GM18511 (cell line): Measurements from ENCODE around the gene MRPL40.
A peak's percentile ranks its signal among the peaks of the same experiment; 100 is the strongest.
"Not testable (repeated sequence)": the region's sequence is repeated elsewhere in the genome, so short reads cannot be mapped to it uniquely, and the experiment has no call there.

Source experiments
- ATAC-seq: cut with Tn5 transposase; IDR thresholded peaks from one replicate; pipeline ENCODE4 v1.9.1; 2021; ENCODE audit warnings: mild to moderate bottlenecking, moderate library complexity; ENCODE audit not compliant: unreplicated experiment

MRPL40 gene

GRCh38 chr22:19438298-19438697, 6.0 kb downstream of the MRPL40 start:
- ATAC-seq: no peak

- ATAC-seq: no peak
Measured at GRCh38 chr22:19440411-19441195, 8.3 kb downstream of the MRPL40 start.

- no peak for ATAC-seq
Measured at GRCh38 chr22:19442166-19442565, 9.8 kb downstream of the MRPL40 start.

GRCh38 chr22:19443544-19444211, 11.3 kb downstream of the MRPL40 start:
- ATAC-seq: no peak

GRCh38 chr22:19445279-19445982, 13.1 kb downstream of the MRPL40 start:
- ATAC-seq: not testable (repeated sequence)

GRCh38 chr22:19446603-19447329, 14.4 kb downstream of the MRPL40 start:
- no peak for ATAC-seq

GRCh38 chr22:19447330-19448075, 15.2 kb downstream of the MRPL40 start, which contains the start of gene C22orf39:
TSS of gene C22orf39 (minus strand) at chr22:19447711. CDS start at chr22:19447688, 23 bp downstream.
- peak; percentile 90 for ATAC-seq

- ATAC-seq: peak; percentile 50
Measured at GRCh38 chr22:19448076-19448607, 15.8 kb downstream of the MRPL40 start.

- no peak for ATAC-seq
Measured at GRCh38 chr22:19448739-19449421, 16.5 kb downstream of the MRPL40 start.

- no peak for ATAC-seq
Measured at GRCh38 chr22:19449422-19449767, 17.1 kb downstream of the MRPL40 start.

- ATAC-seq: no peak
Measured at GRCh38 chr22:19450363-19451175, 18.2 kb downstream of the MRPL40 start.

GRCh38 chr22:19451570-19451969, 19.2 kb downstream of the MRPL40 start:
- no peak for ATAC-seq

- no peak for ATAC-seq
Measured at GRCh38 chr22:19453718-19454117, 21.4 kb downstream of the MRPL40 start.

- no peak for ATAC-seq
Measured at GRCh38 chr22:19454156-19454555, 21.8 kb downstream of the MRPL40 start.

GRCh38 chr22:19455033-19455432, 22.7 kb downstream of the MRPL40 start:
- ATAC-seq: no peak

GRCh38 chr22:19455585-19456370, 23.4 kb downstream of the MRPL40 start:
- ATAC-seq: no peak

- no peak for ATAC-seq
Measured at GRCh38 chr22:19456541-19456940, 24.2 kb downstream of the MRPL40 start.
